Placental epithelial cell (primary cell): ENCODE measurements around the gene ZNF493. TPM values are rescaled to one million over a fixed set of nuclear protein-coding genes. Genes with fewer than 3 reads are reported as not detected.

Experiments used
- total RNA-seq: library from RNA; depleted of rRNA; stranded (reverse); fragments of >200 nt; gene quantifications from 2 replicates; pipeline ENCODE4 v1.2.3, GENCODE V29; 2012

The ZNF493 gene
- 19.1 and 33.4 TPM in 2 replicates for total RNA-seq

GRCh38 chr19:21396893-21397572 lies at the start of gene ZNF493:
TSS of gene ZNF493 (plus strand) at chr19:21397133. CDS start at chr19:21397238, 105 bp downstream.

DNA sequence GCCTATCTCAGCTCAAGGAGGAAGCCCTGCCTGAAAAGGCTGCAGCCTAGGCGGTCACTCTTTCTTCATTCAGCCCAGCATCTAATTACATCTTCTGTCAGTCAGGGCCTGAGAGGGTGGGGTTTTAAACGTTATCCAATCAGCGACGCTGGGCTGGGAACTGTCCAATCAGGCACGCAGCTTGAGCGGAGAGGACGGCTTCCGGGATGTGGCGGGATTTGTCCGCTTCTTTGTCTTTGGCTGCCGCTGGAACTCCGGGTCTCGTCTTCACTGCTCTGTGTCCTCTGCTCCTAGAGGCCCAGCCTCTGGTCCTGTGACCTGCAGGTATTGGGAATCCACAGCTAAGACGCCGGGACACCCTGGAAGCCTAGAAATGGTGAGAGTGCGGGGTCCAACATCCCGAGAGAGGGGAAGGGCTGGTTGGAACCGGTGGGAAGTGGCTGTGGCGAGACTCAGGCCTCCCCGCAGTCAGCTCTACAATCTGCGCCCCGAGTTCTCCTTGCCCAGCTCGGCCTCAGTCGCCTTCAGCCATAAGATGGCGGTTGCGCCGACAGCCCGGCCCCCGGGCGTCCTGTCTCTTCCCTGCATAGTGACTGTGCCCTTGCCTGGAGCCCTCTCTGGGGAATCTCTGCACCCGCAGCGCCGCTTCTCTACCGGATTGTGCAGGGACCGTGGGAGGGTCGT lies 38.0 kb upstream of the ZNF493 start, which contains the start of gene ZNF738:
Gene ZNF738, plus strand, starts transcription at position 233 of the 684 bp plus-strand sequence. Its CDS starts 141 bp downstream, at position 374.

Other genes with a start within 250 kb of the ZNF493 start
- gene ZNF708, start 67.7 kb upstream of the ZNF493 start, total RNA-seq = 11.3 and 16.5 TPM in 2 replicates
- gene ZNF738, start 38.1 kb upstream of the ZNF493 start, total RNA-seq = 5.0 and 5.5 TPM in 2 replicates
- gene ZNF429, start 108.5 kb downstream of the ZNF493 start, total RNA-seq = 10.4 and 18.1 TPM in 2 replicates